Left ventricle myocardium superior (tissue), 1 donor: Measurements from ENCODE around the gene CAMKMT. TPM values are rescaled to one million over a fixed set of nuclear protein-coding genes. Genes with fewer than 3 reads are reported as not detected.

ENCODE experiments used
- ATAC-seq: fragments of 200-7000 bp; cut with Tn5 transposase; one replicate; pipeline ENCODE4 v1.9.1; 2020; ENCODE audit warnings: mild to moderate bottlenecking, moderate library complexity
- DNase-seq: peaks from one replicate; pipeline ENCODE4 v3.0.0-alpha.2; 2020
- intact Hi-C: fragments of 100-400 bp; cut with micrococcal nuclease; formaldehyde crosslinking; loops from one replicate; pipeline ENCODE4 v1.11.0; 2022
- total RNA-seq: library from RNA; stranded (reverse); fragmentation: NEBNext Ultra II Directional; extraction: Animal tissue kit (Norgen Biotek cat#: 25700); gene quantifications from one replicate; pipeline ENCODE4 v1.2.1, GENCODE V29; 2021
- donor health status: DM: no; HTN: yes; CAD: no; lungs with severe emphysema.

Gene CAMKMT
- total RNA-seq, 1 donor from 2014 or later = 3.3 TPM

DNA sequence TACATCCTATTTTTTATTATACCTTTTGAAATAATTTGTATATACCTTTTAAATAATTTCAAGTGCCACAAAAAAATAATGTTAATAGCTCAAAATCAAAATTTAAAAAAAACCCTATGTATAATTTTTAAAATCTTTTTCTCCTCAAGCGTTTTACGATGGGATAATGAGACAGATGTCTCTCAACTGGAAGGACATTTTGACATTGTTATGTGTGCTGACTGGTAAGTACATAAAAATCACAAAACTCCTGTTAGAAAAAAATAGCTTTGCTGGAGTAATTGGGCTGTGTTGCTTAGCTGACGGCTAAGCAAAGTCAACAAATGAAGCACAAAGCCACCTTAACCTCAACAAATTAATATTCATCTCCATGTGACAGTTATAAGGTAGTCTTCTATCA is 381.7 kb downstream of the CAMKMT start:
- DNase-seq = no peak
- intact Hi-C loops = no loop called here
- ATAC-seq = no peak

DNA sequence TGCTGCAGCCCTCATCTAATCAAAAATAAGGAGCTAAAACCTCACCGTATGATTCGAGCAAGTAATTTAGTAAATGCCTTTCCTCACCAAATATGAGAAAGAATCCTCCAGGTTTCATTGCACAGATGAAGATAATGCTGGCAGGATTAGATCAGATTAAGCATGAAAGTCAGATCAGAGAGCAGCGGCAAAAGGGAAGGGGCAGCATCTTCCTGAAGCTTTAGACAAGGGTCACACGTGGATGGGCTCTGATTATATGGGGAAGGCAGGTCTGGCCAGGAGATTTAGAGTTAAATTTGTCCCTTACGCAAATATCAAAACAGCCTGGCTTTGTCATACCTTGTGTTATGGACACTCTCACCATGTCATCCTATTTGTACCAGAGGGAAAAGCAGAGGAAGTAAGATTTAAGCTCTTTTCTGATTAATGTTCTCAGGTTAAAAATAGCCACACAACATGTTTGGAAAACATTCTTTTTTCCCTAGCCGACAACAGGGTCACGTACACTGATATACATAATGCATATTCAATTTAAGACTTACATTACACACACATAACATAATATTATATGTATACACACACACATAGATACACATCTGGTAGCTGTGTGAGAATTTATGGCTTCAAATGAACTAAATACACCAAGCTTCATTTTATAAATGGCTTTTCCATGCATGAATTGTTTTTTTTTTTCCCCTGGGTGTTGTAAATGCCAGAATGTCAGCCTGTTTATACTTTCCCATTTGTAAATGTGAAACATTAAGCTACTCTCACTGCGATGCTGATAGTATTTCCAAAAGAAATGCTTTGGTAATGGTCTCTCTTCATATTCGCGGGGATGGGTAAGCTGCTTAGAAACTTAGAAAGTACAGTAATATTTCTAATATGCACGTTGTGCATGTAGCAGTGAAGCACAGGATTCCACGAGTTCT is 383.5 kb downstream of the CAMKMT start:
- DNase-seq = no peak
- intact Hi-C loops = no loop called here
- ATAC-seq = no peak

DNA sequence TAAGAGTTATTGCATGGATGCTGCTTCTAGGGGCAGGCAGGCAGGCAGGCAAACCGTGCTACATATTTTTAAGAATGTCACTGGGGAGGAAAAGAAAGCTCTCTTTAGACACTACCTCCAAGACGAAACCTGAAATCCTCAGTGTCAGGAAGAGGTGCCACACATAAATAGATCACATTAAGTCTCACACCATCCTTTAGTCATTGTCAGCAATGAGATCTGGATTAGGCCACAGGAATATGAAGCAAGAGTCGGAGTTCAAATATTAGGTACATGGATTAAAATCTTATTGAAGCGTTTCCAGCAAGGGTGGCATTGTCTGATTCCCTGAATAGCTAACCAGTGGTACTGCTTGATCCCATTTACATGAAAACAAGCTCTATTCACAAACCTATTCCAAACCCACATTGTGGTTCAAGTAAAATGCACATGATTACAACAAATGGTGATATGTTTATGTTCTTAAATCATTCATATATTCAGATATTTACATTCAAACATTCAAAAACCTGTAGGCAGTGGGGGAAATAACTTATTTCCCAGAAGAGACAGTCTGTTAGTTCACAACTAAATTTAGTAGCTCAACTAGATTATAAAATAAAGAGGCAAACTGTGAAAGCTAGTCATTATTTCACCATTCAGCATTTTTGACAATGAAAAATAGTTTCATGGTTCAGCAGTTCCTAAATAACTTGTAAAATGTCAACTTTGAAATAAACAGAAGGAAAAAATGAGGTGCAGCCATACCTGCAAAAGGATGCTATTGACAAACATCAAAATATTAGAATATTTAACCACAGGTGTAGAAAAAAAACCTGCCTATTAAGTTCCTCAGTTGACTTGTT is 384.4 kb downstream of the CAMKMT start:
- intact Hi-C loops = no loop called here
- DNase-seq (no peak), ATAC-seq (no peak)

DNA sequence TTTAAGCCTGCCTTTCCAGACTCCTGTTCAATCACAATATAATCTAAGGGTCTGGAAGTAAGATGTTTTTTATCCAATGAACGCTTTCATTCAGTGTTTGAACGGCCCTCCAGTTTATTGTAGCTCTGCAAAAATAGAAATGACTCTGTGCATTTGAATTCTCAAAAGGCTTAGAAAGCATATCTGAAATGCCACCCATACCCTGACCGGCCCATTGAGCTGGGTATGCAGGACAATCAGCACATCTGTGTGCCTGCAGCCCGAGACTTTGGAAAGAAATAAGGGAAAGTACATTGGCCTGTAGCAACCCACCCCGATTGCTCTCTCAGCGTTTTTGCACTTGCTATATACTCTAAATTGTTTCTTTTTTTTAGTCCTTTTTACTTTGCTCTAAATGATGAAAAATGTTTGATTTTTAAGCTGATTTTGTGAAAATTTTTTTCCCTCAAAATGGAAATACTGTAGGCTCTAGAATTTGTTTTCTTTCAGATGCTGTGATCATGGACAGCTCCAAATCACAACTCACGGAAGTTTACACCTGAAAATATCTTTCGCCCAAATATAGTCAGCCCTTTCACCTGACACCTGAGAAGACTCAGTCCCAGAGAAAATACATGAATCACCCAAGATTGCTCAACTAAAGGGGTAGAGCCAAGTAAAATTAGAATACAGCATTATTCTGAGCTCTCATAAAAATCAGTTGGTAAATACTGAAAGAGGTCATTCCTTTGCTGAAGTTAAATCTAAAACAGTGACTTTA is 385.3 kb downstream of the CAMKMT start:
- ATAC-seq (peak; percentile 34), DNase-seq (no peak)
- intact Hi-C loops = no loop called here

DNA sequence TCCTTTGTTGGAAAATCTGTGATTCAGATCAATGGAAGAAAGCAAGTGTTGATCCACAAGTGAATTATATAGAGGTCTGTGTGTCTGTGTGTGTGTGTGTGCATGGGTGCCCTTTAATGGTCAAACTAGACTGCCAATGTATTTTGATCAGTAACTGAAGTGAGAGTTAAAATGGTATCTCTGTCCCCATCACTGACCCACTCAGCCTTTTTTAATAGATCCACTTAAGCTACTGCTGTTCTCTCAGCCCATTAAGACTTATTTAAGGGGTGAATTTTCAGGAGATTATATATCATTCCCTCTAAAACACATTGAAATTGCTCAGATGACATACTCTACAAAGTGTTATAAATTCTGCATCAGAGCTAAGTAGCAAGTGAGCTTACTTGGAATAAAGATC is 386.0 kb downstream of the CAMKMT start:
- no peak for ATAC-seq
- no peak for DNase-seq
- intact Hi-C loops = no loop called here

DNA sequence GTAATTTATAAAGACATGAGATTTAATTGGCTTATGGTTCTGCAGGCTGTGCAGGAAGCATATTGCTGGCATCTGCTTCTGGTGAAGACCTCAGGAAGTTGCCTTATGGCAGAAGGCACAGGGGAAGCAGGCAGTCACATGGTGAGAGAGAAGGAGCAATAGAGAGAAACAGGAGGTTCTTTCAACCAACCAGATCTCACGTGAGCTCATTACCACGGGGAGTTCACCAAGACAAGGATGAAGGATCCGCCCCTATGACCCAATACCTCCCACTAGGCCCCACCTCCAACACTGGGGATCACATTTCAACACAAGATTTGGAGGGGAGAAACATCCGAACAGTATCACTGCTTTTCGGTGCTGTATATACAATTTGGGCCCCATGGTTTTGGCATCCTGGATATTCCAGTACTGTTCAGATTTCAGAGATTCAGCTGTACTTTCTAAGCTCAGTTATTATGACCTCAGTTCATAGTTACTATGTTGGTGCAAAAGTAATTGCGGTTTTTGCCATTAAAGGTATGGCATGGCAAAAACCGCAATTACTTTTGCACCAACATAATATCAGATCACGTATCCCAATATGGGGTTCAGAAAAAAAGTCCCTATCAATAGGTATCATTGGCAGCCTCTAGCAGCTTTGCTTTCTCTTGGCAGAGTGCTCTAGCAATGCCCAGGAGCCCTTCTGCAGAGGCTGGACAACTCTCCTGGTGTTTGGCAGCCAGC is 390.2 kb downstream of the CAMKMT start:
- DNase-seq = no peak
- no peak for ATAC-seq
- intact Hi-C loops = no loop called here

DNA sequence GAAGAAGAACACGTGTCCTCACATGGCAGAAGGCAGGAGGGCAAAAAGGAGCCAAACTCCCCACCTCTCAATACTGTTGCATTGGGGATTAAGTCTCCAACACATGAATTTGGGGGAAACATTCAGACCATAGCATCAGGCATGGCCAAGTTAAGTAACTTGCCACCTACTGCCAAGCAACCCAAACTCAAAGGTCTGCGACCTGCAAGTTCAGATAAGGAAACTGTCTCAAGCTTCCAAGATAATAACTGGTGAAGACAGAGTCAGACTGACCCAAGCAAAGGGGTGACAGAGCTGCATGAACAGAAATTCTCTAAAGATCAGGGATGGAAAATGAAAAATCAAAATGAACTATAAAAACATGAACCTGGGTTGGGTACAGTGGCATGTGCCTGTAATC is 391.0 kb downstream of the CAMKMT start:
- intact Hi-C loops = no loop called here
- no peak for DNase-seq

DNA sequence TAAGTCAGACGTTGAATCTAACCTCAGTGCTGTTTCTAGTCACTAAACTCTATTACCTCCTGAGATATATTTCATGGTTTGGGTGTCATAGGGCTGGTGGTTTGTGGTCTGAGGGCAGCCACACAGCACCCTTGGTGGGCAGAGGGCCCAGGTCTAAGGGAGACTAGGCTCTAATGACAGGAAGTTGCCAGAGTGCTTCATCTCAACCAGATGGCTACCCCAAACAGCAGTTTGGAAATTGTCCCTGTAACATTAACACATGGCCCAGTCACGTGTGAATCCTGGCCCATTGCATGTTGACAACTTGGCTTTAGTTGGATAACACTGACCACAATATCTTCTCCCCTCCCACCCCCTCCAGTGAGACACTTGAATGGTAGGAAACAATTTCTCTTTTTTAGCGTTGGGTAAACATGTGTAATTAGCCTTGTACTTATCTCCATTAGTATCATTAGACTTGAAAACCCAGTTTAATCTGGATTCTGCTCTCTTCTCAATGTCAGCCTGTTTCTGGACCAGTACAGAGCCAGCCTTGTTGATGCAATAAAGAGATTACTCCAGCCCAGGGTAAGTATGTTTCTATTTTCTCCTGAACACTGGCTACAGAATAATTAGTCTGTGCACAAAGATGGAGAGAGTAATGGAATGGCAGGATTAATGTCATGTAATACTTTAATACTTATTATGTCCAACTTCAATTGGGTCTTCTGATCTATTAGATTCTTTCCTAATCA is 392.0 kb downstream of the CAMKMT start:
- no peak for ATAC-seq
- intact Hi-C loops = no loop called here
- DNase-seq = no peak

More for the DNA sequence above, 391.0 kb downstream of the CAMKMT start:
- ATAC-seq = no peak

DNA sequence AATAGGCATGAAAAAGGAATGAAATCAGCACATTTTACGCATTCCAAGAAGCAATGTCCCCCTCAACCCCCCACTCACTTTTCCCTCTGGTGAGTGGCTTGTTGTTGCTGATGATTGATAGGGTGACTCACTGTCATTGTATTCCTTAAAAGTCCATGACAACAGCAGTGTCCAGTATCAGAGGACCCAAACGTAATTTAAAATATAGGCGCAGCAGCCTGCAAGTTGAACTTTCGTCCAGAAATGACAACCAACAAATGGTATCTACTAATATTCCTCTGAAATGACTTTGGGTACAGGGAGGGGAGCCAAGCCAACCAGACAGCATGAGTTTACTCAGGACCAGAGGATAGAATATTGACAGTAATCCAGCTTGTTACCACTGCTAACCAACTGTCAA is 396.8 kb downstream of the CAMKMT start:
- ATAC-seq = no peak
- no peak for DNase-seq
- intact Hi-C loops = no loop called here

DNA sequence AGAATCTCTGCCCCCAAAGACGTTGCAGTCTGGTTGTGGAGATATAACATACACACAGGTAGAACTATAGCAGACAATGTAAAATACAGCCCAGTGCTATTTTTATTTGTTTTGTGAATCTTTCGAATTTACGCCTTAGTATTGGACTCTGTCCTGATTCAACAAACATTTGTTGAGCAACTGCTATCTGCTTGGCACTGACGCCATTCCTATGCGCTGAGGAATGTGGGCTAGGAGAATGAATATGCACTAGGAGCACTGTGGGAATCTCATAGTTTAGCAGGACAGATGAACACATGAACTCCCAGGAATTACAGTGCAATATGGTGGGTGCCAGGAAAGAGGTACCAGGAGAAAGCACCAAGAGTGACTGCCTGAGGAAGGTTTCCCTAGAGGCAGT is 398.1 kb downstream of the CAMKMT start:
- DNase-seq (no peak), ATAC-seq (no peak)
- intact Hi-C loops = no loop called here

DNA sequence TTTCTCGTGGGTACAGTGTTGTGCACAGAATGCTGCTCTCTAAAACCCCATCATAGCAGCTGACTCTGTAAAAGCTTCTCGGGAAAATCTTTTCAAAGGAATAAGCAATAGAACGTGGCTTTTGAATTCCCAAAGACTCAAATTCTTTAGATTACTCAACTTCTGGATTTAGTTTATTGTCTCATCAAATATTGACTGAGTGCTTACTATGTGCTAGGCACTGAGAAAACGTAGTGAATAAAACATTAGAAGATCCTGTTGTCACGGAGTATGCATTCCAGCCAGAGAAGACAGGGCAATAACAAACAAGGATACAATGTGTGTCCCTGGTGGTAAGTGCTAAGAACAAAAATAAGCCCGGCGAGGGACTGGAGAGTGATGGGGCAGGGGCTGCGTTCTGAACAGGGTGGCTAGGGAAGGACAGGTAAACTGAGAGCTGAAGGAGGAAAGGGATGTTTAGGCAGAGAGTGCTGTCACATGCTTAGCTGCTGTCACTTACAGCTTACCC is 401.6 kb downstream of the CAMKMT start:
- intact Hi-C loops = no loop called here
- ATAC-seq (no peak), DNase-seq (no peak)

DNA sequence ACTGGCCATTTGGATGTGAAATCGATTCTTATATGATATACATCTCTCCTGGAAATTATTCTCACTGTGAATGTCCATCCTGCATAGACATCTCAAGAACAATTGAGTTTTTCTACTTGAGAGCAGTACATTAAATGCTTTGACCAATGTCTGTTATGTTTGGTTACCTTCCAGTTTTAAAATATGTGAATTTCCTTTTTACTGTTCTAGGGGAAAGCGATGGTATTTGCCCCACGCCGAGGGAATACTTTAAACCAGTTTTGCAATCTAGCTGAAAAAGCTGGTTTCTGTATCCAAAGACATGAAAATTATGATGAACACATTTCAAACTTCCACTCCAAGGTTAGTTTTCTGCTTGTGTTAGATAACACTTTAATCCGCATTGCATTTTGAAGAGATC is 404.5 kb downstream of the CAMKMT start:
- intact Hi-C loops = no loop called here
- ATAC-seq = no peak

DNA sequence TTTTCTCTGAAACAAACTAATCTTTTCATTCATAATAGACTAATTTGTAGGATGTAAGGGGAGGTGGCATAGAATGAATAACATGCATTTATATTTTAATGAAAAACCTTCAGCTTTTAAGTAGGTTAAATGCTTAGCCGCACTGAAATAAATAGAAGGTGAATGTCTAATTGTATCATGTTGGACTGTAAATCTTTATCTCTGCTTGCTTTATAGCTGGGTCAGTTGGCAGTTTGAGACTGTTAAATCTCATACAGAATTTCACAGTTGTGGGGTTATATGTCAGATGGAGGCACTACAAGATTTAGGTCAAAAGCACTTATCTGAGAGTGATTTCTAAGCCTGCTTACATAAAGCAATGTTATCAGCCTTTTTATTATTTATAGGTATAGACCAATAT is 405.0 kb downstream of the CAMKMT start:
- no peak for DNase-seq
- intact Hi-C loops = no loop called here
- ATAC-seq = no peak

More for the DNA sequence above, 404.5 kb downstream of the CAMKMT start:
- DNase-seq = no peak

DNA sequence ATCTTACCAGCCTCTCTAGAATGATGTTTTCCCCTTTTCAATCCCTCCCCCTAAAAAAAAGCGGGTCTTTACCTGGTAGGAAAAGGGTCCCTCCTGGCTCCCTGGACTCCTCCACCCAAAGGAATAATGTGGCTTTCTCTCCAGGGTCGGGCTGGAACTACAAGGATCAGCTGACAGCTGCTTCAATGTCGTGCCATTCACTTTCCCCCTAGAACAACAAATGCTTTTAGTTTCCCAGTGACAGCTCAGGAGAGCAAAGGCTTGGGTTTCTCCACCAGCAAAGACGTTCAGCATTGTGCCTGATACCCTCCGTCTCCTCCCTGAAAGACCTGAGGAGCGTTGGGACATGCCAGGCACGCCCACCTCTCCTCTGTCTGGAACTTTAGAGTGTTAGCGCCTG is 405.9 kb downstream of the CAMKMT start:
- intact Hi-C loops = no loop called here
- no peak for ATAC-seq
- DNase-seq = no peak

DNA sequence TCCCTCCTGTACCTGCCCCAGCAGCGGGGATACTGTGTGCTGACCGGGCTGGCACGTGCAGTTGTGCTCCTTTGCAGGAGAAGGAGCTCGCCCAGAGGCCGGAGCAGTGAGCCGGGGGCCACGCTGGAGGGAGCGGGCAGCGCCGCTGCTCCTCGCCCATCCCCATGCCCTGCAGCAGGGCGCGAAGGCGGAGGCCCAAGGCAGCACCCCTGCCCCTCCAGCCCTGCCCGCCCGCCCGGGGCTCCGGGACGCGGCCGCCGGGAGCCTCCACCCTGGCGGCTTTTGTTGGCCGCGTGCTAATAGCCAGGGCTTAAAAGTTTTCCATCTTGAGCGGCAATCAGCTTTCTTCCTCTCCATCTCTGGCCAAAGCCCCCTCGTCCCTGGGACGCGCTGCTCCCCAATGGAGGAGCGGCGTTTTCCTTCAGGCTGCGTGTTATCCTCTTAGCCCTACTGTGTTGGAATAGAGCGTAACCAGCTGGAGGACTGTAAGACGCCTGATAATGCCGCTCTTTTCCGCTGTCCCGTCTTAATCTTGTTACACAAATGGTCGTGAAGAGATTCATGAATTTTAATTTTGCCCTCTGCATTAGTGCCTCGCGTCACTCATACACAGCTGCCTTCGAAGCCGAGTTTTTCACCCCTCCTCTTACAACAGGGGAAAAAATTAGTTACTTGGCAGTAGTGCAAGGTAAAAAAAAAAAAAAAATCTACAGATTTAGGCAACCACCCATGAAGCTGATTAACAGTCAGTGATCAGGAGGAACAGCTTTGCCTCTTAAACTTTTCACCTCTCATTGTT is 406.9 kb downstream of the CAMKMT start:
- ATAC-seq (no peak), DNase-seq (no peak)
- intact Hi-C loops = no loop called here

DNA sequence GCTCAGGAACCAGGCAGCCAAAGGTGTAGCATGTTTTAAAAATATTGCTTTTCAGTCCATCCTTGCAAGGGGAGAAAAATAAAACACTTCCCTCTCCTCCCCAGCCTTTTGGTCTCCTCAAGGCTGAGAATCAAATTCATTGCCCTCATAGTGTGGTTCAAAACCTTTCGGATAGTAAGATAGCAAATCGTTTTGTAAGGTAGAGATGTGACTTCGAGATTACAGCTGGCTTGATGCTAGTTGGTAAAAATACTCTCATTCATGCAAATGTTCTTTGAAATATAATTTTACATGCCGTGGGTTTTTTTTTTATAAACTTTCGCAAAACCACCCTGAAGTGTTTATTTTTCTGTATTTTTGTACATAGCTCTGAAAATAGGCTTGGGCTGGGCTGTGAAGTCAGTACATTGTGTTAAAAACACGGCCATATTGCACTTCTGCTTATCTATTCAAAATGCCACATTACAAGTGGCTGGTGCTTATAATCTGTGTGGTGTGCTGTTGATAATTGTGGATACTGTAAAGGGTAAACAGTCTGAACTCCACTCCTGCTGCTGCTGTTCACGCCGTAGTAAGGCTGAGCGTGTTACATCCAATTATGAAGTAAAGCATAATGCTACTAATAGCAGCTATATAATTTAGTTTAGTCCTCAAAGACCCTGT is 407.7 kb downstream of the CAMKMT start:
- DNase-seq = no peak
- no peak for ATAC-seq
- intact Hi-C loops = no loop called here
